Measurements from ENCODE around the gene STK11IP.

The STK11IP gene

GRCh38 chr2:219620546-219620945, 22.9 kb downstream of the STK11IP start:
- POLR2A ChIA-PET: interaction anchor here (1.3 kb wide), 1 partner anchor 23 kb away, joined by 4 read pairs; the partner anchor contains the start of gene STK11IP
- H3K27ac ChIP-seq (ENCODE audit: extremely low read depth, low read depth, low read length): no peak overlapping the region
- peaks cover 0 to 11% of the 10 kb centered on the region in 2 experiments; a peak in 1 of 3 replicates for H3K36me3 ChIP-seq (ENCODE audit: control insufficient read depth in 2 of 2, insufficient read depth in 1 of 2, low read length in 2 of 2)
- no peak overlapping the region for H3K4me3 ChIP-seq (ENCODE audit: low read depth, low read length)
- CTCF ChIA-PET: interaction anchor here (0.6 to 2.3 kb wide), 5 partner anchors 18 to 80 kb away, joined by 3 to 8 read pairs (median 5); no protein-coding TSS in a partner anchor
- TF ChIP-seq ZNF624 (tag by site-specific recombination; IDR thresholded peaks at IDR 0.05) (no peak), ZBTB48 (tag by site-specific recombination; IDR thresholded peaks at IDR 0.05) (no peak), HOXC10 (CRISPR knock-in tag; IDR thresholded peaks at IDR 0.05) (no peak)
- no peaks in the 10 kb centered on the region for H3K9me3 ChIP-seq (ENCODE audit: control insufficient read depth, insufficient read depth, low read depth, low read length)
- no peaks in the 10 kb centered on the region for H3K4me1 ChIP-seq (ENCODE audit: control insufficient read depth, insufficient read depth, low read length)

DNA sequence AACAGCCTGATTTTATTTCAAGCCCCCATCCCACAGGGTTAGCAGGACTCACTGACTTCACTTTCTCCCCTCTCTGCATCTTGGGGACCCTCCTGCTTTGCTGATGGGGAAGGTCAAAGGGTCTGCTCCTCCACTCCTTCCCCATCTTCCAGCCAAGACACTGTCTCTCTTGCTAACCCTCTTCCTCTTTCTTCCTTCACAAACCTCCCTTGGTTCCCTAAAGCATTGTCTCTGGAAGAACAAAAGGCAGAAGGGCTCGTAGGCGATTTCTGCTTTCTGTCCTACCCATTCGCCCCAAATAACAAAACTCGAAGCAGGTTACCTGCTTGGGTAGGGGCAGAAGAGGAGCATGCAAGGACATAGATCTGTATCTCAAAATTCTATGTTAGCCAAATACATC, 24.3 kb downstream of the STK11IP start:
- ChIA-PET POLR2A (no interaction called here), CTCF (interaction anchor here (1.1 kb wide), 1 partner anchor 21 kb away, joined by 4 read pairs; no protein-coding TSS in a partner anchor)
- no peak overlapping the region for H3K27ac ChIP-seq (ENCODE audit: extremely low read depth, low read depth, low read length)
- no peak overlapping the region for H3K4me3 ChIP-seq (ENCODE audit: low read depth, low read length)
- TF ChIP-seq, protein P1, sequence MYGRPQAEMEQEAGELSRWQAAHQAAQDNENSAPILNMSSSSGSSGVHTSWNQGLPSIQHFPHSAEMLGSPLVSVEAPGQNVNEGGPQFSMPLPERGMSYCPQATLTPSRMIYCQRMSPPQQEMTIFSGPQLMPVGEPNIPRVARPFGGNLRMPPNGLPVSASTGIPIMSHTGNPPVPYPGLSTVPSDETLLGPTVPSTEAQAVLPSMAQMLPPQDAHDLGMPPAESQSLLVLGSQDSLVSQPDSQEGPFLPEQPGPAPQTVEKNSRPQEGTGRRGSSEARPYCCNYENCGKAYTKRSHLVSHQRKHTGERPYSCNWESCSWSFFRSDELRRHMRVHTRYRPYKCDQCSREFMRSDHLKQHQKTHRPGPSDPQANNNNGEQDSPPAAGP (tag by site-specific recombination; IDR thresholded peaks at IDR 0.05): no peak
- TF ChIP-seq ZNF155 (tag by site-specific recombination; IDR thresholded peaks at IDR 0.05): no peak
- no peak for TF ChIP-seq ZBTB21 (tag by site-specific recombination; IDR thresholded peaks at IDR 0.05)
- TF ChIP-seq ZNF580 (tag by site-specific recombination; IDR thresholded peaks at IDR 0.05): no peak
- TF ChIP-seq, protein P2, sequence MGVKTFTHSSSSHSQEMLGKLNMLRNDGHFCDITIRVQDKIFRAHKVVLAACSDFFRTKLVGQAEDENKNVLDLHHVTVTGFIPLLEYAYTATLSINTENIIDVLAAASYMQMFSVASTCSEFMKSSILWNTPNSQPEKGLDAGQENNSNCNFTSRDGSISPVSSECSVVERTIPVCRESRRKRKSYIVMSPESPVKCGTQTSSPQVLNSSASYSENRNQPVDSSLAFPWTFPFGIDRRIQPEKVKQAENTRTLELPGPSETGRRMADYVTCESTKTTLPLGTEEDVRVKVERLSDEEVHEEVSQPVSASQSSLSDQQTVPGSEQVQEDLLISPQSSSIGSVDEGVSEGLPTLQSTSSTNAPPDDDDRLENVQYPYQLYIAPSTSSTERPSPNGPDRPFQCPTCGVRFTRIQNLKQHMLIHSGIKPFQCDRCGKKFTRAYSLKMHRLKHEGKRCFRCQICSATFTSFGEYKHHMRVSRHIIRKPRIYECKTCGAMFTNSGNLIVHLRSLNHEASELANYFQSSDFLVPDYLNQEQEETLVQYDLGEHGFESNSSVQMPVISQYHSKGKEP (tag by site-specific recombination; IDR thresholded peaks at IDR 0.05): no peak
- no peak for TF ChIP-seq ZNF416 (tag by site-specific recombination; IDR thresholded peaks at IDR 0.05)
- TF ChIP-seq ZNF433 (tag by site-specific recombination; IDR thresholded peaks at IDR 0.05; ENCODE audit: low read depth): no peak
- TF ChIP-seq ZBTB49 (tag by site-specific recombination; IDR thresholded peaks at IDR 0.05; ENCODE audit: low read depth): no peak
- TF ChIP-seq ZNF701 (tag by site-specific recombination; IDR thresholded peaks at IDR 0.05): no peak
- TF ChIP-seq YY1 (tag by site-specific recombination; IDR thresholded peaks at IDR 0.05): no peak
- no peaks in the 10 kb centered on the region for H3K36me3 ChIP-seq (ENCODE audit: control insufficient read depth in 2 of 2, insufficient read depth in 1 of 2, low read length in 2 of 2)
- H3K9me3 ChIP-seq (ENCODE audit: control insufficient read depth, insufficient read depth, low read depth, low read length): no peaks in the 10 kb centered on the region
- H3K4me1 ChIP-seq (ENCODE audit: control insufficient read depth, insufficient read depth, low read length): no peaks in the 10 kb centered on the region

GRCh38 chr2:219622472-219622871, 24.8 kb downstream of the STK11IP start:
- H3K9me3 ChIP-seq (ENCODE audit: control insufficient read depth, insufficient read depth, low read depth, low read length): no peaks in the 10 kb centered on the region
- no peaks in the 10 kb centered on the region for H3K4me1 ChIP-seq (ENCODE audit: control insufficient read depth, insufficient read depth, low read length)
- H3K27ac ChIP-seq (ENCODE audit: extremely low read depth, low read depth, low read length): no peak overlapping the region
- CTCF ChIA-PET: interaction anchor here (1.1 kb wide), 1 partner anchor 20 kb away, joined by 4 read pairs; no protein-coding TSS in a partner anchor
- POLR2A ChIA-PET: no interaction called here
- TF ChIP-seq ZBTB21 (tag by site-specific recombination; IDR thresholded peaks at IDR 0.05): no peak
- TF ChIP-seq, protein P3, sequence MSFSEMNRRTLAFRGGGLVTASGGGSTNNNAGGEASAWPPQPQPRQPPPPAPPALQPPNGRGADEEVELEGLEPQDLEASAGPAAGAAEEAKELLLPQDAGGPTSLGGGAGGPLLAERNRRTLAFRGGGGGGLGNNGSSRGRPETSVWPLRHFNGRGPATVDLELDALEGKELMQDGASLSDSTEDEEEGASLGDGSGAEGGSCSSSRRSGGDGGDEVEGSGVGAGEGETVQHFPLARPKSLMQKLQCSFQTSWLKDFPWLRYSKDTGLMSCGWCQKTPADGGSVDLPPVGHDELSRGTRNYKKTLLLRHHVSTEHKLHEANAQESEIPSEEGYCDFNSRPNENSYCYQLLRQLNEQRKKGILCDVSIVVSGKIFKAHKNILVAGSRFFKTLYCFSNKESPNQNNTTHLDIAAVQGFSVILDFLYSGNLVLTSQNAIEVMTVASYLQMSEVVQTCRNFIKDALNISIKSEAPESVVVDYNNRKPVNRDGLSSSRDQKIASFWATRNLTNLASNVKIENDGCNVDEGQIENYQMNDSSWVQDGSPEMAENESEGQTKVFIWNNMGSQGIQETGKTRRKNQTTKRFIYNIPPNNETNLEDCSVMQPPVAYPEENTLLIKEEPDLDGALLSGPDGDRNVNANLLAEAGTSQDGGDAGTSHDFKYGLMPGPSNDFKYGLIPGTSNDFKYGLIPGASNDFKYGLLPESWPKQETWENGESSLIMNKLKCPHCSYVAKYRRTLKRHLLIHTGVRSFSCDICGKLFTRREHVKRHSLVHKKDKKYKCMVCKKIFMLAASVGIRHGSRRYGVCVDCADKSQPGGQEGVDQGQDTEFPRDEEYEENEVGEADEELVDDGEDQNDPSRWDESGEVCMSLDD (tag by site-specific recombination; IDR thresholded peaks at IDR 0.05): no peak
- TF ChIP-seq ZBTB8A (tag by site-specific recombination; IDR thresholded peaks at IDR 0.05): no peak
- 0 out of 2 replicates have a peak, but pooled peaks have one; percentile 14 for TF ChIP-seq ZNF664 (tag by site-specific recombination; IDR thresholded peaks at IDR 0.05)
- TF ChIP-seq, protein P4, sequence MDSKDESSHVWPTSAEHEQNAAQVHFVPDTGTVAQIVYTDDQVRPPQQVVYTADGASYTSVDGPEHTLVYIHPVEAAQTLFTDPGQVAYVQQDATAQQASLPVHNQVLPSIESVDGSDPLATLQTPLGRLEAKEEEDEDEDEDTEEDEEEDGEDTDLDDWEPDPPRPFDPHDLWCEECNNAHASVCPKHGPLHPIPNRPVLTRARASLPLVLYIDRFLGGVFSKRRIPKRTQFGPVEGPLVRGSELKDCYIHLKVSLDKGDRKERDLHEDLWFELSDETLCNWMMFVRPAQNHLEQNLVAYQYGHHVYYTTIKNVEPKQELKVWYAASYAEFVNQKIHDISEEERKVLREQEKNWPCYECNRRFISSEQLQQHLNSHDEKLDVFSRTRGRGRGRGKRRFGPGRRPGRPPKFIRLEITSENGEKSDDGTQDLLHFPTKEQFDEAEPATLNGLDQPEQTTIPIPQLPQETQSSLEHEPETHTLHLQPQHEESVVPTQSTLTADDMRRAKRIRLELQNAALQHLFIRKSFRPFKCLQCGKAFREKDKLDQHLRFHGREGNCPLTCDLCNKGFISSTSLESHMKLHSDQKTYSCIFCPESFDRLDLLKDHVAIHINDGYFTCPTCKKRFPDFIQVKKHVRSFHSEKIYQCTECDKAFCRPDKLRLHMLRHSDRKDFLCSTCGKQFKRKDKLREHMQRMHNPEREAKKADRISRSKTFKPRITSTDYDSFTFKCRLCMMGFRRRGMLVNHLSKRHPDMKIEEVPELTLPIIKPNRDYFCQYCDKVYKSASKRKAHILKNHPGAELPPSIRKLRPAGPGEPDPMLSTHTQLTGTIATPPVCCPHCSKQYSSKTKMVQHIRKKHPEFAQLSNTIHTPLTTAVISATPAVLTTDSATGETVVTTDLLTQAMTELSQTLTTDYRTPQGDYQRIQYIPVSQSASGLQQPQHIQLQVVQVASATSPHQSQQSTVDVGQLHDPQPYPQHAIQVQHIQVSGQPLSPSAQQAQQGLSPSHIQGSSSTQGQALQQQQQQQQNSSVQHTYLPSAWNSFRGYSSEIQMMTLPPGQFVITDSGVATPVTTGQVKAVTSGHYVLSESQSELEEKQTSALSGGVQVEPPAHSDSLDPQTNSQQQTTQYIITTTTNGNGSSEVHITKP (tag by site-specific recombination; IDR thresholded peaks at IDR 0.05): no peak
- no peak for TF ChIP-seq ZNF174 (tag by site-specific recombination; IDR thresholded peaks at IDR 0.05)
- H3K36me3 ChIP-seq (ENCODE audit: control insufficient read depth in 2 of 2, insufficient read depth in 1 of 2, low read length in 2 of 2): no peaks in the 10 kb centered on the region
- H3K4me3 ChIP-seq (ENCODE audit: low read depth, low read length): no peak overlapping the region

Data from HEK293 (cell line).